Measurements from ENCODE around the gene MAP3K5. TPM values are rescaled to one million over a fixed set of nuclear protein-coding genes. Genes with fewer than 3 reads are reported as not detected.

Gene MAP3K5
- total RNA-seq, 1 donor from 2014 or later = 5.8 TPM

- DNase-seq = no peak
These were observed 42.8 kb downstream of the MAP3K5 start for GRCh38 chr6:136749359-136749997.

GRCh38 chr6:136747507-136747906 is 44.8 kb downstream of the MAP3K5 start:
- no peak for DNase-seq

- no peak for DNase-seq
These were observed 47.0 kb downstream of the MAP3K5 start for GRCh38 chr6:136745300-136745699.

DNA sequence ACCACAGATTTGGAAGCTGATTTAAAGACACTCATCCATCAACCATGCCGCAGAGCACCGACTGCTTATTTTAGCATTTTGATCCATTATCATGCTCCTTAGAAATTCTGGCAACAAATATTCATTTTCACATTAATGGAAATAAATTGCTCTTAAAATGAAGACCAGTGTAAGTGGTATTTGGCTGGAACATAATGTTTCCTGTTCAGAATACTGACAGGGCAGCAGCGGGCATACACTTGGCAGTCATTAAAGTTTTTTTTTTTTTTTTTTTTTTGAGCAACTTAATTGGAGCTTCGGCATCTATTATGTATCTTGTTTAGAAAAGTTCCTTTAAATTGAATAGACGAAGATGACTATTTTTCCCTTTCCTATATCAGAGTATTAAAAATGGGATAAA is 47.4 kb downstream of the MAP3K5 start:
- no peak for DNase-seq

DNA sequence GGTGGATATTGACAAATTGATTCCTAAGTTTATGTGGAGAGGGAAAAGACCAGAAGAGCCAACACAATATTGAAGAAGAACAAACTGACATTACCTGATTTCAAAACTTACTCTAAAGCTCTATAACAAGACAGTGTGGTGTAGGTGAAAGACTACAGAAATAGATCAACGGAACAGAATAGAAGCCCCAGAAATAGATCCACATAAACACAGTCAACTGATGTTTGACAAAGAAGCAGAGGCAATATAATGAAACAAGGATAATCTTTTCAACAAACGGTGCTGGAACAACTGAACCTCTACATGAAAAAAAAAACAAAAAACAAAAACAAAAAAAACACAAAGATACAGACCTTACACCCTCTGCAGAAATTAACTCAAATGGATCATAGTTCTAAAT is 50.2 kb downstream of the MAP3K5 start:
- no peak for DNase-seq

DNA sequence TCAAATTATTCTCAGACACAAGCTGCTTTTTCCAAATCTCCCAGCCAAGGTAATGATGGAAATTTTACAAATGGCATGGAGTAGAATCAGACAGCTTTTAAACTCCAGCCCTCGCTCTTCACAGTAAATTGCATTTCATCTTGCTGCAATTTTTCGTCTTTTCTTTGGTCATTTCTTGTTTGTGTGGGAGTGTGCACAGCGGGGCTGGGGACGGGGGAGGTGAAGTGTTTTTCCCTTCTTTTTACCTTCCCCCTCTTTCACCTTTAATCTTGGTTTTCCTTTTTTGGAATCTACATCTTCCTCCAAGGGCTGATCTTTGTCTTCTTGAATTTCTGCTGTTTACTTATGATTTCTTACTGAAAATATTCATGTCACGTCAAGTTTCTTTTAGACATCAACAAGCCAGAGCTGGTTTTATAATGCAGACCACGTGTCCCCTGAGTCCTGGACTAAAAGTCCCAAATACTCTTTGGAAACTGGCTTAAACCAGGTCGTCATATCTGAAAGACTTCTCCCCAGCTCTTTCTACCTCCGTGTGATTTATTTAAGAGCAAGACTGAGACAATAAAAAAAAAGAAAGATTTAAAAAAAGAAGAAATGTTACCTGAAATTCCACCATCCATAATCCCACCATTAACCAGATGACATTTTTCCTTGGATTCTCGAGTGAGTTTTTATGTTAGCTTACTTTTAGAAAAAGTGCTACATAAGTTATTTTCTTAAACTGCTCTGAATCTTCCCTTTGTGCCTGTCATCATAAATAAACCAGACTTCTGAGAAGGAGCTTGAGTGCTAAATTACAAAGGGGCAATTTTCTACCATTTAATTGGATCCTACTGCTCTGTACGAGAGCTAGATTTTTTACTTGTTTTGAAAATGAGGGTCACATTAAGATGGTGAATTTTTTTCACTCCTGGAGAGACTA is 52.0 kb downstream of the MAP3K5 start:
- DNase-seq = no peak

DNA sequence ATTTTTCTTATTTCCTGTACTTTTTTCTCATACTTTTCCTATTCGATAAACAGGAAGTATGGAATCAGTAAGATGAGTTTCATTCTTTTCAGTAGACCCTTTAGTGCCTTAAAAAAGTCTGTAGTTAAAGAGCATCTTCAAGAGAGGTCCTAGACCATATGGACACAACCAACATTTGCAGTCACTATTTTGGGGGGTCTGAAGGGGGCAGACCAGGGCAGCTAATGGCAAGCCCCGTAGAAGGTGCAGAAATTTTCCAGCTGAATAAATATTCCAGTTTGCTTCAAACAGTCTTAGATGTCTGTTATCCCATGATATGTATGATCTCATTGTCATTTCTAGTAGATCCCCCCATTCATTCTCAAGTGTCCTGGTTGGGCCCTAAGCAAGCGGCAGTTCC is 52.8 kb downstream of the MAP3K5 start:
- DNase-seq = peak; percentile 13

- DNase-seq = no peak
These were observed 53.2 kb downstream of the MAP3K5 start for GRCh38 chr6:136739071-136739470.

GRCh38 chr6:136738692-136739057 is 53.6 kb downstream of the MAP3K5 start:
- no peak for DNase-seq

DNA sequence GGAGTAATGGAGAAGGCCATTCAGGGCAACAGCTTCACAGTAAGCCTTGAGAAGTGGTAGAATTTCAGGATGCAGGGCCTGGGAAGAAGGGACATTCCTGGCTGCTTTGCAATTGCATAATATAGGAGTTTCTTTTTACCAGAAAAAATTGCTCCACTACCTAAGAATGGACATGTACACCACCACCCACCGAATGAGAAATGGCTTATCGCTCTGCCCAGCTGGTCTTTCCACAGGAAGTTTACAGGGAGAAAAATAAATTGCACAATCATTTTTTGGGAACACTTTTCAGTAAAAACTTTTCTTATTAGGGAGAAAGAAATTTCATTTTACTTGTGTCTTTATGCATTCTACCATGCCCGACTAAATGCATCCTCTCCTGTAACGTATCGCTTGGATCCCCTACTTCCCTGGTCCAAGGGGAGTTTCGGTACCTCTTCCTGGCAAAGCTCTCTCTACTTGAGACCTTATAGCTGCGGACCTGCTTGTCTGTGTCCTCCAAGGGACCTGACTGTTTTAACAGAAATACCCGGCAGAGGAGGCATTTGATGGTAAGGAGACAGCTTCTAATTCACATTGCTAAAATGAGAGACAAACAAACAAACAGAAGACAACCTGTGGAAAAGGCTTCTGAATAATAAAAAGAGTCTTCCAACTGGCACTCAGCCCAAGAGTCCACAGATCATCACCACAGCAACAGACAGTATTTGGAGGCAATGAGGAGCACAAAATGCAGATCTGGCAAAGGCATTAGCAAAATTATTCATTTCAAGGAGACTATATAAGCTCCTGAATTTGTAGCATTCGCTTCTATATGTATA is 54.2 kb downstream of the MAP3K5 start:
- peak; percentile 60 for DNase-seq

GRCh38 chr6:136737374-136737844 is 54.9 kb downstream of the MAP3K5 start:
- DNase-seq = no peak

- DNase-seq = peak; percentile 48
These were observed 55.9 kb downstream of the MAP3K5 start for GRCh38 chr6:136736281-136736960.

DNA sequence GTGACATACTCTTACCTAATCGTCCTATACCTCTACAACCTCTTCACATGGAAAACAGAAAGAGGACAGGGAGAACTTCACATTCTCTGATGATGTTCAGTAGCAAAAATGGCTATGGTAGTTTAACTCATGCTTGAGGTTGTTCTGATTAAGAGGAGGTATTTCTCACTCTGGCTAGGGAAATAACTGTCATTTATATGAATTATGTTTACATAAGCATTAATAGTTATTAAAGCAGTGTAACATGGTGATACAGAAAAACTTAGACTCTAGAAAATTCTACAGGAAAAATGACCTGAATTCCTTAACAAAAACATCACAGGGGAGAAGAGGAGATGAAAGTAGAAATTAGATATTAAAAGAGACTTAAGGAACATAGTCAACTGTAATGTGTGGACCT is 57.3 kb downstream of the MAP3K5 start:
- no peak for DNase-seq

DNA sequence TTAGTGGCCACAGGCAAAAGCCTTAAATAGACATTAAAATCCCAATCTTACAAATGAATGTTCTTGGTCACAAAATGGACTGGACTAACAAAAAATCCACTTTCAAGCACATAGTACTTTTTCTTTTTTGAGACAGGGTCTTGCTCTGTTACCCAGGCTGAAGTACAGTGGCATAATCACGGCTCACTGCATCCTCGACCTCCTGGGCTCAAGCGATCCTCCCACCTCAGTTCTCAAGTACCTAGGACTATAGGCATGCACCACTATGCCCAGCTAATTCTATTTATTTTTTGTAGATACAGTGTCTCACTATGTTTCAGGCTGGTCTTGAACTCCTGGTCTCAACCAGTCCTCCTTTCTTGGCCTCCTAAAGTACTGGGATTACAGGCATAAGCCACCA is 59.4 kb downstream of the MAP3K5 start:
- no peak for DNase-seq

GRCh38 chr6:136729832-136730231 is 62.4 kb downstream of the MAP3K5 start:
- no peak for DNase-seq

GRCh38 chr6:136728976-136729515 is 63.2 kb downstream of the MAP3K5 start:
- DNase-seq = no peak

DNA sequence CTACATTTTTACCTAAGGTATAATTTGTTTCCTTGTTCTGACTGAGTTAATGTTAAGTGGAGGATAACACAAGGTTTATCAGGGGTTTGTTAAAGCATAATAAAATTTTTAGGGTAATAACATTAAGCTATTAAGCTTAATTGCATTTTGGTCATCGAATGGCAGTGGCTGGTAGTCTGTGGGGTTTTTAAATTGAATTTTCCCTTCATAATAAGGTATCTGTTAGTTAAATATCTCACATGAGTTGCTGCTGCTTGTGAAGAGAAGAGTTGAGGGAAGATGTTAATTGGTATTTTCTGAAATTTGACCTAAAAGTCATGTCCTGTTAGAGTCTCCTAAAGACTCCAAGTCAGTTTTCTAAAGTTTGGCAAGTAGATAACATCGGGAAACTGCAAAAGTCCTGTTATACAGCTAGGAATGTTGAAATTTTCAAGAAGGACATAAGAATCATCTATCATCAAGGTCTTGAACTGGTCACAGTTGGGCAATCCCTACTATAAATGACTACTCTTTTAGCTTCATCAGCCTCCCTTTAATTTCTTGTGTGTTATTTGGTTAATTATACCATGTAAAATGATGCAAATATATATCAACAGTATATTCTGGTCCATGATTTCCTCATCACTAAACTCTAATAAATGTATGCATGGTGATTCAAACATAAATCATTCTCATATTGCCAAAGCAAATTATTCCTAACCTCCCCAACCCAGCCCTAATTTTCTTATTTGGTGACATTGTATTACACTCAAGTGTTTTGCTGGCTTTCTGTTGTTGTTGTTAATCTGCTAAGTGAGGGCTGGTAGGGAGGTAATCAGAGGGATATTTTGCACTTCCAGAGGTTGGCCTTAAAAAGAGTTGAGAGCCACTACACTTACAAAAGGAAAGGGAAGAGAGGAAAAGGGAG is 64.0 kb downstream of the MAP3K5 start:
- no peak for DNase-seq

DNA sequence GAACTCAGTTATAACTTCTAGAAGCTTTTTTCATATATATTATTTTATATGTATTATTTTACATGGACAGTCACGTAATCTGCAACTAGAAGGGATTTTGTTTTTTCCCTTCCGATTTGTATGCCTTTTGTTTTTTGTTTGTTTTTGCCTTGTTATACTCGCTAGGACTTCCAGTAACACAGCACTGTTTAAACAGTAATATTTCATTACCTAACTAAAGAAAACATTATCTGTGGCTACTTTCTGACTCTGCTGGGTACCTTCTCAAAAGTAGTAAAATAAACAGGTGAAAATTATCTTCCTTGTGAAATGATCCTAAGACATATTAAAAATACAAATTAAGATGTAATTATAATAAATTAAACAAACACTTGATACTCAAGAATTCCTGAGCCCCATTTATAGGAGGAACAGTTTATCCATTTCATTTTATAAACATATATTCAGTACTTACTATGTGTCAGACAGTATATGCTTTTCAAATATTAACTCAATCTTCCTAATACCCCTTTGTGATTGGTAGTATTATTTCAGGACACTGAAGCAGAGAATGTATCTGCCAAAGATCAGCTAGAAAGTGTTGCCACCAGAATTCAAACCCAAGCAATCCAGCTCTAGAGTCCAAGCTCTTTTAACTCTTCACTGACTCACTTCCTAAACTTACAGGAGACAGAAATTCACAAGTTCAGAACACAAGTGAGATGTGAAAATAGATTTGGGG is 65.3 kb downstream of the MAP3K5 start:
- no peak for DNase-seq

- DNase-seq = no peak
These were observed 67.2 kb downstream of the MAP3K5 start for GRCh38 chr6:136725124-136725523.

GRCh38 chr6:136723780-136724179 is 68.5 kb downstream of the MAP3K5 start:
- DNase-seq = peak; percentile 75

All from dermis blood vessel endothelial cell (primary cell).